Measurements from ENCODE around the gene CHPT1. TPM values are rescaled to one million over a fixed set of nuclear protein-coding genes. Genes with fewer than 3 reads are reported as not detected.

Gene CHPT1
- total and polyA plus RNA-seq, 2 donors from 2014 or later: 32.1 to 65.5 TPM

GRCh38 chr12:101773650-101774162, 76.3 kb downstream of the CHPT1 start:
- H3K9me3 ChIP-seq (ENCODE audit: control insufficient read depth in 2 of 3, insufficient read depth in 1 of 3, low read length in 3 of 3): no peaks in the 10 kb centered on the region
- TF ChIP-seq, protein P1, sequence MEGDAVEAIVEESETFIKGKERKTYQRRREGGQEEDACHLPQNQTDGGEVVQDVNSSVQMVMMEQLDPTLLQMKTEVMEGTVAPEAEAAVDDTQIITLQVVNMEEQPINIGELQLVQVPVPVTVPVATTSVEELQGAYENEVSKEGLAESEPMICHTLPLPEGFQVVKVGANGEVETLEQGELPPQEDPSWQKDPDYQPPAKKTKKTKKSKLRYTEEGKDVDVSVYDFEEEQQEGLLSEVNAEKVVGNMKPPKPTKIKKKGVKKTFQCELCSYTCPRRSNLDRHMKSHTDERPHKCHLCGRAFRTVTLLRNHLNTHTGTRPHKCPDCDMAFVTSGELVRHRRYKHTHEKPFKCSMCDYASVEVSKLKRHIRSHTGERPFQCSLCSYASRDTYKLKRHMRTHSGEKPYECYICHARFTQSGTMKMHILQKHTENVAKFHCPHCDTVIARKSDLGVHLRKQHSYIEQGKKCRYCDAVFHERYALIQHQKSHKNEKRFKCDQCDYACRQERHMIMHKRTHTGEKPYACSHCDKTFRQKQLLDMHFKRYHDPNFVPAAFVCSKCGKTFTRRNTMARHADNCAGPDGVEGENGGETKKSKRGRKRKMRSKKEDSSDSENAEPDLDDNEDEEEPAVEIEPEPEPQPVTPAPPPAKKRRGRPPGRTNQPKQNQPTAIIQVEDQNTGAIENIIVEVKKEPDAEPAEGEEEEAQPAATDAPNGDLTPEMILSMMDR (IDR thresholded peaks at IDR 0.05; ENCODE audit: borderline replicate concordance, extremely low read depth, insufficient read depth): peak; percentile 91
- H3K27ac ChIP-seq (ENCODE audit: low read depth in 2 of 2, low read length in 2 of 2): no peak overlapping the region
- H3K36me3 ChIP-seq (ENCODE audit: control insufficient read depth in 2 of 3, insufficient read depth in 3 of 3, low read length in 3 of 3): peaks cover 2 to 12% (median 4%) of the 10 kb centered on the region in 3 donors
- peak in 4 of 5 donors; percentile 55 to 68 (median 60) for DNase-seq
- H3K4me3 ChIP-seq (ENCODE audit: low read length in 3 of 3): no peak overlapping the region
- intact Hi-C loops (cut with DNase I): no loop called here
- H3K4me1 ChIP-seq (ENCODE audit: control insufficient read depth in 2 of 3, insufficient read depth in 2 of 3, low read depth in 1 of 3, low read length in 3 of 3): no peaks in the 10 kb centered on the region
- FAIRE-seq: peak; percentile 95
- H3K9ac ChIP-seq (ENCODE audit: low read length in 3 of 3): no peak overlapping the region
- H3K27me3 ChIP-seq (ENCODE audit: control insufficient read depth, insufficient read depth, low read length): no peaks in the 10 kb centered on the region

GRCh38 chr12:101775816-101776215, 78.4 kb downstream of the CHPT1 start:
- no peaks in the 10 kb centered on the region for H3K27me3 ChIP-seq (ENCODE audit: control insufficient read depth, insufficient read depth, low read length)
- DNase-seq (no peak), FAIRE-seq (no peak)
- H3K9ac ChIP-seq (ENCODE audit: low read length in 3 of 3): no peak overlapping the region
- TF ChIP-seq, protein P1 (IDR thresholded peaks at IDR 0.05; ENCODE audit: borderline replicate concordance, extremely low read depth, insufficient read depth): no peak
- H3K9me3 ChIP-seq (ENCODE audit: control insufficient read depth in 2 of 3, insufficient read depth in 1 of 3, low read length in 3 of 3): no peaks in the 10 kb centered on the region
- H3K27ac ChIP-seq (ENCODE audit: low read depth in 2 of 2, low read length in 2 of 2): no peak overlapping the region
- peaks cover 0 to 4% (median 0%) of the 10 kb centered on the region in 3 donors for H3K36me3 ChIP-seq (ENCODE audit: control insufficient read depth in 2 of 3, insufficient read depth in 3 of 3, low read length in 3 of 3)
- H3K4me1 ChIP-seq (ENCODE audit: control insufficient read depth in 2 of 3, insufficient read depth in 2 of 3, low read depth in 1 of 3, low read length in 3 of 3): no peaks in the 10 kb centered on the region
- no peak overlapping the region for H3K4me3 ChIP-seq (ENCODE audit: low read length in 3 of 3)
- intact Hi-C loops (cut with DNase I): no loop called here

GRCh38 chr12:101777485-101777884, 80.0 kb downstream of the CHPT1 start:
- Histone ChIP-seq H3K9me3 (ENCODE audit: control insufficient read depth in 2 of 3, insufficient read depth in 1 of 3, low read length in 3 of 3) (no peaks in the 10 kb centered on the region), H3K36me3 (ENCODE audit: control insufficient read depth in 2 of 3, insufficient read depth in 3 of 3, low read length in 3 of 3) (peaks cover 0 to 6% (median 0%) of the 10 kb centered on the region in 3 donors), H3K27ac (ENCODE audit: low read depth in 2 of 2, low read length in 2 of 2) (no peak overlapping the region), H3K4me3 (ENCODE audit: low read length in 3 of 3) (no peak overlapping the region), H3K9ac (ENCODE audit: low read length in 3 of 3) (no peak overlapping the region), H3K4me1 (ENCODE audit: control insufficient read depth in 2 of 3, insufficient read depth in 2 of 3, low read depth in 1 of 3, low read length in 3 of 3) (no peaks in the 10 kb centered on the region), H3K27me3 (ENCODE audit: control insufficient read depth, insufficient read depth, low read length) (no peaks in the 10 kb centered on the region)
- no peak for FAIRE-seq
- TF ChIP-seq, protein P1 (IDR thresholded peaks at IDR 0.05; ENCODE audit: borderline replicate concordance, extremely low read depth, insufficient read depth): no peak
- no peak for DNase-seq
- intact Hi-C loops (cut with DNase I): no loop called here

DNA sequence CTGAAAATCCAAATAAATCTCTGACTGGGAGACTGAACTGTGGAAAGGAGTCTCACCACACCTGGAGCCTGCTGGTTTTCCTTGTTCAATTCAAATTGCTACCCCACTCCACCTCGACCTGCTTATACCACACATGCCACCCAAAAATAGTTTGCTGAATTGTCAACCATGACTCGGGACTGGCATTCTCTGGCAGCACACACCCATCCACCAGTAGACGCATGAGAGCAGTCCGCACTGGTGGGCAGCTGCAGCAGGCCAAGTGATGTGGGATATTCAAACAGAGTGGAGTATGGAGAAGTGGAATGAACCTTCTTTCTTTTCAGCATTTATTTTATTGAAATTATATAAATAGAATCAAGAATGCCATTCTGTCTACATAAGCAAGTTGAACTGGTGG, 80.5 kb downstream of the CHPT1 start:
- no peak overlapping the region for H3K9ac ChIP-seq (ENCODE audit: low read length in 3 of 3)
- no peak overlapping the region for H3K27ac ChIP-seq (ENCODE audit: low read depth in 2 of 2, low read length in 2 of 2)
- no peaks in the 10 kb centered on the region for H3K27me3 ChIP-seq (ENCODE audit: control insufficient read depth, insufficient read depth, low read length)
- H3K4me3 ChIP-seq (ENCODE audit: low read length in 3 of 3): no peak overlapping the region
- FAIRE-seq: no peak
- no peak for DNase-seq
- TF ChIP-seq, protein P1 (IDR thresholded peaks at IDR 0.05; ENCODE audit: borderline replicate concordance, extremely low read depth, insufficient read depth): no peak
- H3K36me3 ChIP-seq (ENCODE audit: control insufficient read depth in 2 of 3, insufficient read depth in 3 of 3, low read length in 3 of 3): peaks cover 0 to 6% (median 0%) of the 10 kb centered on the region in 3 donors
- intact Hi-C loops (cut with DNase I): no loop called here
- H3K9me3 ChIP-seq (ENCODE audit: control insufficient read depth in 2 of 3, insufficient read depth in 1 of 3, low read length in 3 of 3): no peaks in the 10 kb centered on the region
- no peaks in the 10 kb centered on the region for H3K4me1 ChIP-seq (ENCODE audit: control insufficient read depth in 2 of 3, insufficient read depth in 2 of 3, low read depth in 1 of 3, low read length in 3 of 3)
